B cell (primary cell): ENCODE data around the gene PSTK. TPM values are rescaled to one million over a fixed set of nuclear protein-coding genes. Genes with fewer than 3 reads are reported as not detected.
A peak's percentile ranks its signal among the peaks of the same experiment; 100 is the strongest.

Experiments
- ATAC-seq: fragments of 200-7000 bp; cut with Tn5 transposase; one replicate; pipeline ENCODE4 v1.10.0; 2021; ENCODE audit warnings: low read depth, mild to moderate bottlenecking, moderate number of reproducible peaks, moderate library complexity
- CTCF ChIA-PET: fragments of 350-600 bp; sonication (Branson Sonifier 250); formaldehyde crosslinking; loops from one replicate; lab custom pipeline; 2021; ENCODE audit warnings: antibody characterized with exemption, inconsistent platforms; lab: Charles Lee
- POLR2A ChIA-PET: fragments of 350-600 bp; sonication (Branson Sonifier 250); formaldehyde crosslinking; loops from one replicate; lab custom pipeline; 2021; ENCODE audit warnings: antibody characterized with exemption; lab: Charles Lee
- DNase-seq: peaks from one replicate; pipeline ENCODE4 v3.0.0; 2013
- H2AFZ ChIP-seq: 2 replicates; pipeline ENCODE4 v1.6.1; 2012; ENCODE audit warnings: mild to moderate bottlenecking, low read depth, low read length; ENCODE audit not compliant: insufficient read depth, poor library complexity, severe bottlenecking
- H3K27ac ChIP-seq, 2 donors: 1 replicate in 1 of 2; 2 replicates in 1 of 2; pipeline ENCODE4 v1.5.1; 2012 to 2013; ENCODE audit warnings: low read length in 2 of 2, mild to moderate bottlenecking in 2 of 2, moderate library complexity in 1 of 2
- H3K27me3 ChIP-seq, 4 experiments: fragments of 200-600 bp in 1 of 4; sonication (generic) in 1 of 4; replicated peaks in 1 of 4; 1 replicate in 2 of 4; 2 replicates in 2 of 4; pipeline versions ENCODE4 v1.6.1 to v1.7.0; 2013 to 2016; ENCODE audit warnings: low read length in 3 of 4, mild to moderate bottlenecking in 2 of 4, mixed read lengths in 1 of 4, moderate library complexity in 1 of 4; ENCODE audit not compliant: insufficient read depth in 4 of 4, control insufficient read depth in 3 of 4; ENCODE audit errors: control extremely low read depth in 1 of 4
- H3K36me3 ChIP-seq, 2 experiments: replicated peaks in 1 of 2; 1 replicate in 1 of 2; 2 replicates in 1 of 2; pipeline versions ENCODE4 v1.6.1 to v1.7.1; 2013; ENCODE audit warnings: low read length in 1 of 2; ENCODE audit not compliant: insufficient read depth in 2 of 2, control insufficient read depth in 1 of 2; ENCODE audit errors: control extremely low read depth in 1 of 2, extremely low read depth in 1 of 2
- H3K4me1 ChIP-seq, 2 donors: fragments of 200-600 bp in 1 of 2; sonication (generic) in 1 of 2; 1 replicate in 1 of 2; 2 replicates in 1 of 2; pipeline versions ENCODE4 v1.5.1 to v1.6.1; 2013 to 2017; ENCODE audit warnings: low read length in 2 of 2; ENCODE audit not compliant: control insufficient read depth in 2 of 2, insufficient read depth in 2 of 2
- H3K4me2 ChIP-seq: replicated peaks from 2 replicates; pipeline ENCODE3; 2012; ENCODE audit warnings: mild to moderate bottlenecking, low read depth, low read length; ENCODE audit not compliant: poor library complexity, severe bottlenecking
- H3K4me3 ChIP-seq, 5 experiments: fragments of 200-600 bp in 1 of 5; sonication (generic) in 1 of 5; 1 replicate in 3 of 5; 2 replicates in 2 of 5; pipeline versions ENCODE4 v1.5.1 to v1.7.0; 2011 to 2016; ENCODE audit warnings: low read length in 4 of 5, mild to moderate bottlenecking in 4 of 5, low read depth in 2 of 5, control low read depth in 1 of 5, moderate library complexity in 1 of 5; ENCODE audit not compliant: insufficient read depth in 1 of 5; ENCODE audit errors: control extremely low read depth in 1 of 5, extremely low read depth in 1 of 5
- H3K79me2 ChIP-seq: fragments of 200-600 bp; sonication (generic); one replicate; pipeline ENCODE4 v1.6.0; 2016; ENCODE audit warnings: low read length; ENCODE audit not compliant: control insufficient read depth, insufficient read depth
- H3K9ac ChIP-seq: fragments of 200-600 bp; sonication (generic); 2 replicates; pipeline ENCODE4 v1.6.1; 2017; ENCODE audit warnings: mild to moderate bottlenecking, low read length, moderate library complexity
- H3K9me3 ChIP-seq, 3 donors: one replicate each; pipeline versions ENCODE4 v1.6.1 to v1.7.1; 2013; ENCODE audit warnings: low read length in 2 of 3; ENCODE audit not compliant: control insufficient read depth in 2 of 3, insufficient read depth in 1 of 3; ENCODE audit errors: control extremely low read depth in 1 of 3
- H4K20me1 ChIP-seq: 2 replicates; pipeline ENCODE4 v1.6.0; 2012; ENCODE audit warnings: mild to moderate bottlenecking, low read length; ENCODE audit not compliant: insufficient read depth, control insufficient read depth, poor library complexity, severe bottlenecking
- H3K27ac Mint-ChIP-seq: one replicate; pipeline ENCODE4 v1.8.0; 2021; ENCODE audit warnings: mixed read lengths
- H3K27me3 Mint-ChIP-seq: one replicate; pipeline ENCODE4 v1.8.0; 2021; ENCODE audit warnings: mixed read lengths
- H3K4me1 Mint-ChIP-seq: one replicate; pipeline ENCODE4 v1.8.0; 2021; ENCODE audit warnings: mixed read lengths
- H3K4me3 Mint-ChIP-seq: one replicate; pipeline ENCODE4 v1.8.0; 2021; ENCODE audit warnings: mixed read lengths
- H3K9me3 Mint-ChIP-seq: one replicate; pipeline ENCODE4 v1.8.0; 2022; ENCODE audit warnings: mixed read lengths; ENCODE audit not compliant: insufficient read depth
- EZH2 ChIP-seq: IDR thresholded peaks from 2 replicates; pipeline ENCODE4 v1.6.1; 2012; ENCODE audit warnings: borderline replicate concordance, low read depth, mild to moderate bottlenecking, moderate library complexity, low read length; ENCODE audit not compliant: insufficient read depth, poor library complexity, severe bottlenecking
- WGBS: methylation state at CpG from one replicate; pipeline ENCODE4 v1.1.5; 2013; ENCODE audit warnings: missing lambda C conversion rate; ENCODE audit not compliant: insufficient coverage; 5-methylcytosine and 5-hydroxymethylcytosine counted together
- intact Hi-C: fragments of 100-400 bp; cut with micrococcal nuclease; formaldehyde crosslinking; loops from one replicate; pipeline ENCODE4 v1.10.0; 2022
- polyA plus RNA-seq: library from polyadenylated mRNA; depleted of rRNA; stranded (reverse); fragments of >200 nt; gene quantifications from 2 replicates; pipeline ENCODE4 v1.2.3, GENCODE V29; 2012
- total RNA-seq, 2 donors: library from RNA; stranded (reverse); fragments of 120-200 nt in 1 of 2; gene quantifications; 1 replicate in 1 of 2; 2 replicates in 1 of 2; pipeline versions ENCODE4 v1.2.3 to v1.2.4, GENCODE V29; 2013 to 2022
- TF ChIP-seq, protein P1 (sequence below): fragments of 200-600 bp; IDR thresholded peaks from one replicate; pipeline ENCODE4 v1.8.0; 2022; ENCODE audit warnings: antibody characterized with exemption, mild to moderate bottlenecking

The PSTK gene
- total and polyA plus RNA-seq, 2 donors (not counting 1 experiment from before 2014, with no cell fraction given), result 4.2 to 8.5 TPM

DNA sequence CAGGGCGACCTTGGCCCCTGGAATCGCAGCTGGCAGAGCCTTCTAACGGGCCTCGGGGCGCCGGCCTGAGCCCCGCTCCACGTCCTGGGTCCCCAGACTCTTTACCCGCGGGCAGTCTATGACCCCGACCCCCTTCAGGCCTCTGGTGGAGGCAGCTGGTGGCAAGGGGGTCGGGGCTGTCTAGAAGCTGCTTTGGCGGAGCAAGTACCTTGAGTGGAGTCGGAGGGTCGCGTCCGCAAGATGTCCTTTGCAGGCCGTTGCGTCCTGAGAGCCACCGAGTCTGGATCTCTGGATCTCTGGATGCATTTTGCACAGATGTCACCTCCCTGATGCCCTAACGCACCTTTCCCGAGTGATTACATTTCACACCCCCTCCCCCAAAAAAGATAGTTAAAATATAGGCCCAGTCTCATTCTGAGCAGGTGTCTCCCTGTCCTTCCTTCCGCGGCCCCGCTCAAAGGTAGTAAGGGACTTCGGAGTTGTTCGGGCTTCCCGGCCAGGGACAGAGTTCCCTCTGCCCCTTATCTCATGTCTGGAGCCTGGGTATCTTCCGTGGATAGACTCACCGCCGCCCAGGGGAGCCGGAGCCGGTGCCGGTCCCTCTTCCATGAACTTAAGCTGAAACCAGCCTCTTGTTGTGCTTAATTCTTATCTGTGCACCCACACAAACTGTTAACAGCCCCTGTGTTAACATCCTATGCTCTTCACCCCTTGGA, 29.1 kb downstream of the PSTK start:
- WGBS, result 1% methylated on average over 34 of the region's 34 CpGs
- intact Hi-C loops, result loop anchor here (2.0 to 5.0 kb wide), 3 partner anchors 1080 to 1908 kb away; partner anchors contain the start of genes ATE1 and EEF1AKMT2

More for the DNA sequence above, 29.1 kb downstream of the PSTK start:
- peak overlapping the region; percentile 96 for H3K4me2 ChIP-seq
- Mint-ChIP-seq H3K4me1 (peaks cover 44% of the 10 kb centered on the region), H3K27me3 (no peaks in the 10 kb centered on the region), H3K4me3 (peak overlapping the region; percentile 98), H3K9me3 (no peaks in the 10 kb centered on the region), H3K27ac (peak overlapping the region; percentile 98)
- H2AFZ ChIP-seq, result peak overlapping the region; percentile 96
- peak overlapping the region; percentile 92 for H3K9ac ChIP-seq
- H3K4me1 ChIP-seq, result peaks cover 22 to 25% of the 10 kb centered on the region in 2 donors
- ATAC-seq (no peak), DNase-seq (no peak)
- TF ChIP-seq, protein P1, sequence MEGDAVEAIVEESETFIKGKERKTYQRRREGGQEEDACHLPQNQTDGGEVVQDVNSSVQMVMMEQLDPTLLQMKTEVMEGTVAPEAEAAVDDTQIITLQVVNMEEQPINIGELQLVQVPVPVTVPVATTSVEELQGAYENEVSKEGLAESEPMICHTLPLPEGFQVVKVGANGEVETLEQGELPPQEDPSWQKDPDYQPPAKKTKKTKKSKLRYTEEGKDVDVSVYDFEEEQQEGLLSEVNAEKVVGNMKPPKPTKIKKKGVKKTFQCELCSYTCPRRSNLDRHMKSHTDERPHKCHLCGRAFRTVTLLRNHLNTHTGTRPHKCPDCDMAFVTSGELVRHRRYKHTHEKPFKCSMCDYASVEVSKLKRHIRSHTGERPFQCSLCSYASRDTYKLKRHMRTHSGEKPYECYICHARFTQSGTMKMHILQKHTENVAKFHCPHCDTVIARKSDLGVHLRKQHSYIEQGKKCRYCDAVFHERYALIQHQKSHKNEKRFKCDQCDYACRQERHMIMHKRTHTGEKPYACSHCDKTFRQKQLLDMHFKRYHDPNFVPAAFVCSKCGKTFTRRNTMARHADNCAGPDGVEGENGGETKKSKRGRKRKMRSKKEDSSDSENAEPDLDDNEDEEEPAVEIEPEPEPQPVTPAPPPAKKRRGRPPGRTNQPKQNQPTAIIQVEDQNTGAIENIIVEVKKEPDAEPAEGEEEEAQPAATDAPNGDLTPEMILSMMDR, result no peak
- no peak for TF ChIP-seq EZH2
- H3K27me3 ChIP-seq, result no peaks in the 10 kb centered on the region
- POLR2A ChIA-PET, result interaction anchor here (1.3 to 1.8 kb wide), 2 partner anchors 29 to 55 kb away, joined by 7 to 12 read pairs; partner anchors contain the start of genes C10orf88 and PSTK
- H3K36me3 ChIP-seq, result peaks cover 0 to 2% of the 10 kb centered on the region in 2 experiments
- CTCF ChIA-PET, result interaction anchor here (1.5 to 3.7 kb wide), 2 partner anchors 29 to 56 kb away, joined by 3 to 26 read pairs; partner anchors contain the start of gene PSTK
- H3K9me3 ChIP-seq, result no peaks in the 10 kb centered on the region
- peak overlapping the region; percentile 35 to 100 (median 95) for H3K4me3 ChIP-seq
- peak overlapping the region; percentile 72 to 92 for H3K27ac ChIP-seq
- peaks cover 66% of the 10 kb centered on the region for H3K79me2 ChIP-seq
- H4K20me1 ChIP-seq, result peaks cover 18% of the 10 kb centered on the region
